Coronary artery (tissue), 2 donors: Measurements from ENCODE around the gene SERAC1.

Experiments
- DNase-seq: peaks from one replicate; pipeline ENCODE4 v3.0.0-alpha.2; 2017; ENCODE audit warnings: low spot score
- H3K27ac ChIP-seq, 2 donors: fragments of 200-600 bp; sonication (generic); one replicate each; pipeline ENCODE4 v1.5.1; 2016 to 2019
- H3K4me3 ChIP-seq: fragments of 200-600 bp; sonication (generic); 2 replicates; pipeline ENCODE4 v1.5.1; 2016; ENCODE audit warnings: mild to moderate bottlenecking, moderate library complexity
- TF ChIP-seq, protein P1 (sequence below): fragments of 200-600 bp; sonication (generic); IDR thresholded peaks from one replicate; pipeline ENCODE4 v1.5.1; 2019; ENCODE audit warnings: antibody characterized with exemption

The SERAC1 gene

DNA sequence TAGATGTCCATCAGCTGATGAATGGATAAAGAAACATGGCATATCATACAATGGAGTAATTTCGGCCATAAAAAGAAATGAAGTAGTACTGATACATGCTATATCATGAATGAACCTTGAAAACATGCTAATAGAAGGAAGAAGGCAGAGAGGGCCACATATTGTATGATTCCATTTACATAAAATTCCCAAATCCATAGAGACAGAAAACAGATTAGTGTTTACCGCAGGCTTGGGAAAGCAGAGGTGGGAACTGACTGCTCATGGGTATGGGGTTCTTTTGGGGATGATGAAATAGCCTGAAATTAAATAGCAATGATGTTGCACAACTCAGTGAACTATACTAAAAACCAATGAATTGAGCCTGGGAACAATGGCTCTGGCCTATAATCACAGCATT is 58.3 kb downstream of the SERAC1 start:
- TF ChIP-seq, protein P1, sequence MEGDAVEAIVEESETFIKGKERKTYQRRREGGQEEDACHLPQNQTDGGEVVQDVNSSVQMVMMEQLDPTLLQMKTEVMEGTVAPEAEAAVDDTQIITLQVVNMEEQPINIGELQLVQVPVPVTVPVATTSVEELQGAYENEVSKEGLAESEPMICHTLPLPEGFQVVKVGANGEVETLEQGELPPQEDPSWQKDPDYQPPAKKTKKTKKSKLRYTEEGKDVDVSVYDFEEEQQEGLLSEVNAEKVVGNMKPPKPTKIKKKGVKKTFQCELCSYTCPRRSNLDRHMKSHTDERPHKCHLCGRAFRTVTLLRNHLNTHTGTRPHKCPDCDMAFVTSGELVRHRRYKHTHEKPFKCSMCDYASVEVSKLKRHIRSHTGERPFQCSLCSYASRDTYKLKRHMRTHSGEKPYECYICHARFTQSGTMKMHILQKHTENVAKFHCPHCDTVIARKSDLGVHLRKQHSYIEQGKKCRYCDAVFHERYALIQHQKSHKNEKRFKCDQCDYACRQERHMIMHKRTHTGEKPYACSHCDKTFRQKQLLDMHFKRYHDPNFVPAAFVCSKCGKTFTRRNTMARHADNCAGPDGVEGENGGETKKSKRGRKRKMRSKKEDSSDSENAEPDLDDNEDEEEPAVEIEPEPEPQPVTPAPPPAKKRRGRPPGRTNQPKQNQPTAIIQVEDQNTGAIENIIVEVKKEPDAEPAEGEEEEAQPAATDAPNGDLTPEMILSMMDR: no peak
- DNase-seq: no peak
- Histone ChIP-seq H3K4me3 (no peak overlapping the region), H3K27ac (no peak overlapping the region)

DNA sequence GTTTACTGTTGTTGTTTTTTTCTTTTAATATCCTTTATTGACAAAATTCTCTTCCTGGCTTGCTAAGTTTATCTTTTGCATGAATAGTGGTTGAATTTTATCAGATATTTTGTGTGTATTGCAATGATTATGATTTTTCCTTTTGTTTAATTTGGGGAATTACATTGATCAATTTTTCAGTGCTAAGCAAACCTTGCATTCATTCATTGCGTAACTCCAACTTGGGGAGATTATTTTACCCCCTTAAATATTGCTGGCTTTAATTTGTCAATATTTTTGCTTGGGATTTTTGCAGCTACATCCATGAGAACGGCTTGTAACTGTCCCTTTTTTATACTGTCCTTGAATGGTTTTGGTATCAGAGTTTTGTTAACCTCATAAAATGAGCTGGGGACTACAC is 63.4 kb downstream of the SERAC1 start:
- DNase-seq: no peak
- Histone ChIP-seq H3K27ac (no peak overlapping the region), H3K4me3 (no peak overlapping the region)
- TF ChIP-seq, protein P1: no peak

DNA sequence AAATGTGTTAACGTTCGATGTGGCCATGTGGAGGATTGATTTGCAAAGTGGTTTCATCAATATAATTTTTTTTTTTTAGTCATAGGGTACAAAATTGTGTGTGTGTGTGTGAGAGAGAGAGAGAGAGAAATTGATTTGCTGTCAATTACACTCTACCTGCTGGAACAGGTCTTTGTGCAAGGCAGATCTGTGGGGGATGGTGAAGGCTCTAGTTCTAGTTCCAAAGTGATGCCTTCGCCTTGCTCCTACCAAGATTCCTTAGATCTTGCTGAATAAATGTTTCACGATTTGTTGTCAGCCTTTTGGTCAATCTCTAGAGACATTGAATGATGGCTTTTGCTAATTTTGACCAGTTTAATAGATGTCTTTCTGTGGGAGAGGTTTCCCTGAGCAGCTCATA is 64.8 kb downstream of the SERAC1 start:
- H3K27ac ChIP-seq: no peak overlapping the region
- DNase-seq: no peak
- no peak overlapping the region for H3K4me3 ChIP-seq
- TF ChIP-seq, protein P1: no peak

DNA sequence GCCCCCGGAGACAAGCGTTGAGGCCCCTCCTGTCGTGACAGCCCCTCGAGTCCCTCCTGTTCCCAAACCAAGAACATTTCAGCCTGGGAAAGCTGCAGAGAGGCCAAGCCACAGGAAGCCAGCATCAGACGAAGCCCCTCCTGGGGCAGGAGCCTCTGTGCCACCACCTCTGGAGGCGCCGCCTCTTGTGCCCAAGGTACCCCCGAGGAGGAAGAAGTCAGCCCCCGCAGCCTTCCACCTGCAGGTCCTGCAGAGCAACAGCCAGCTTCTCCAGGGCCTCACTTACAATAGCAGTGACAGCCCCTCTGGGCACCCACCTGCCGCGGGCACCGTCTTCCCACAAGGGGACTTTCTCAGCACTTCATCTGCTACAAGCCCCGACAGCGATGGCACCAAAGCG is 72.4 kb downstream of the SERAC1 start:
- no peak overlapping the region for H3K27ac ChIP-seq
- H3K4me3 ChIP-seq: no peak overlapping the region
- DNase-seq: no peak
- TF ChIP-seq, protein P1: no peak

DNA sequence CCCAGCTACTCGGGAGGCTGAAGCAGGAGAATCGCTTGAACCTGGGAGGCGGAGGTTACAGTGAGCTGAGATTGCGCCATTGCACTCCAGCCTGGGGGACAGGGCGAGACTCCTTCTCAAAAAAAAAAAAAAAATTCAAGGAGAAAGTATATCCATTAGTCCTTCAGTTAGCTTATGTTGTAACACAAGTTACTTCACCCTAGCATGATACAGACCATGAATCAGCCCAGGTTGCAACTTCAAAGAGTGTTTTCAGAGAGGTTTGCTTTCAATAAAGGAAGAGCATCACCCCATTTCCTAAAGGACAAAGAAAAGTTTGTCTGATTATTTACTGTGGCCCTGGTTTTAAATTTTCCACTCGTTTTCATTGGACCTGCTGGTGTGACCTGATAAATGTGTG is 73.0 kb downstream of the SERAC1 start:
- no peak overlapping the region for H3K27ac ChIP-seq
- TF ChIP-seq, protein P1: no peak
- no peak overlapping the region for H3K4me3 ChIP-seq
- DNase-seq: no peak

GRCh38 chr6:158092806-158093205 is 75.3 kb downstream of the SERAC1 start:
- no peak overlapping the region for H3K27ac ChIP-seq
- no peak for DNase-seq
- H3K4me3 ChIP-seq: no peak overlapping the region
- TF ChIP-seq, protein P1: no peak

- Histone ChIP-seq H3K27ac (peak overlapping the region; percentile 89 to 90), H3K4me3 (peak overlapping the region; percentile 45)
- TF ChIP-seq, protein P1: no peak
- no peak for DNase-seq
These were observed 80.7 kb downstream of the SERAC1 start for GRCh38 chr6:158087224-158087867.
